ENCODE data around the gene PGK2. TPM values are rescaled to one million over a fixed set of nuclear protein-coding genes. Genes with fewer than 3 reads are reported as not detected.

PGK2 gene
- total and polyA plus RNA-seq, 2 experiments from 2014 or later, result not detected

DNA sequence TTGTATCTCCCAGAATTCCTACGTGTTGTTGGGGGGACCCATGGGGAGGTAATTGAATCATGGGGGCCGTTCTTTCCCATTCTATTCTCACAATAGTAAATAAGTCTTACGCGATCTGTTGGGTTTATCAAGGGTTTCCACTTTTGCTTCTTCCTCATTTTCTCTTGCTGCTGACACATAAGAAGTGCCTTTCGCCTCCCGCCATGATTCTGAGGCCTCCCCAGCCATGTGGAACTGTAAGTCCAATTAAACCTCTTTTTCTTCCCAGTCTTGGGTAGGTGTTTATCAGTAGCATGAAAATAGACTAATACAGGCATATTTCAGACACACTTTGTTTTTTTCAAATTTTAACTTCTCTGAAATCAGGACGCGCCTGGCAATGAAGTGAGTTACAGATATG is 14.4 kb upstream of the PGK2 start:
- TF ChIP-seq, protein P1, sequence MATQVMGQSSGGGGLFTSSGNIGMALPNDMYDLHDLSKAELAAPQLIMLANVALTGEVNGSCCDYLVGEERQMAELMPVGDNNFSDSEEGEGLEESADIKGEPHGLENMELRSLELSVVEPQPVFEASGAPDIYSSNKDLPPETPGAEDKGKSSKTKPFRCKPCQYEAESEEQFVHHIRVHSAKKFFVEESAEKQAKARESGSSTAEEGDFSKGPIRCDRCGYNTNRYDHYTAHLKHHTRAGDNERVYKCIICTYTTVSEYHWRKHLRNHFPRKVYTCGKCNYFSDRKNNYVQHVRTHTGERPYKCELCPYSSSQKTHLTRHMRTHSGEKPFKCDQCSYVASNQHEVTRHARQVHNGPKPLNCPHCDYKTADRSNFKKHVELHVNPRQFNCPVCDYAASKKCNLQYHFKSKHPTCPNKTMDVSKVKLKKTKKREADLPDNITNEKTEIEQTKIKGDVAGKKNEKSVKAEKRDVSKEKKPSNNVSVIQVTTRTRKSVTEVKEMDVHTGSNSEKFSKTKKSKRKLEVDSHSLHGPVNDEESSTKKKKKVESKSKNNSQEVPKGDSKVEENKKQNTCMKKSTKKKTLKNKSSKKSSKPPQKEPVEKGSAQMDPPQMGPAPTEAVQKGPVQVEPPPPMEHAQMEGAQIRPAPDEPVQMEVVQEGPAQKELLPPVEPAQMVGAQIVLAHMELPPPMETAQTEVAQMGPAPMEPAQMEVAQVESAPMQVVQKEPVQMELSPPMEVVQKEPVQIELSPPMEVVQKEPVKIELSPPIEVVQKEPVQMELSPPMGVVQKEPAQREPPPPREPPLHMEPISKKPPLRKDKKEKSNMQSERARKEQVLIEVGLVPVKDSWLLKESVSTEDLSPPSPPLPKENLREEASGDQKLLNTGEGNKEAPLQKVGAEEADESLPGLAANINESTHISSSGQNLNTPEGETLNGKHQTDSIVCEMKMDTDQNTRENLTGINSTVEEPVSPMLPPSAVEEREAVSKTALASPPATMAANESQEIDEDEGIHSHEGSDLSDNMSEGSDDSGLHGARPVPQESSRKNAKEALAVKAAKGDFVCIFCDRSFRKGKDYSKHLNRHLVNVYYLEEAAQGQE (IDR thresholded peaks at IDR 0.05; ENCODE audit: unreplicated experiment), result no peak
- Mint-ChIP-seq H3K27ac (no peak overlapping the region), H3K27me3 (ENCODE audit: insufficient read depth, low read depth, poor library complexity) (peaks cover 2% of the 10 kb centered on the region), H3K4me3 (no peak overlapping the region), H3K36me3 (ENCODE audit: low read depth) (no peaks in the 10 kb centered on the region), H3K4me1 (no peaks in the 10 kb centered on the region), H3K9me3 (no peaks in the 10 kb centered on the region; the same call in 2 of the 3 replicates)
- Histone ChIP-seq H3K4me2 (no peak overlapping the region), H2AFZ (peak overlapping the region; percentile 52; the same call in 1 of the 2 replicates), H3K79me2 (replicated peaks; ENCODE audit: insufficient read depth) (no peaks in the 10 kb centered on the region), H4K20me1 (replicated peaks; ENCODE audit: insufficient read depth) (no peaks in the 10 kb centered on the region), H3K4me3 (no peak overlapping the region), H3K4me1 (ENCODE audit: insufficient read depth) (no peaks in the 10 kb centered on the region), H3K36me3 (ENCODE audit: insufficient read depth) (no peaks in the 10 kb centered on the region), H3K27ac (ENCODE audit: low read depth) (no peak overlapping the region), H3K9me2 (ENCODE audit: insufficient read depth) (no peaks in the 10 kb centered on the region), H3F3A (replicated peaks; ENCODE audit: low read depth) (no peaks in the 10 kb centered on the region), H3K27me3 (ENCODE audit: insufficient read depth) (no peaks in the 10 kb centered on the region)
- DNase-seq (ENCODE audit: low spot score) (no peak), ATAC-seq (no peak)

GRCh38 chr6:49799090-49799489 is 12.0 kb upstream of the PGK2 start:
- H3K4me2 ChIP-seq, result no peak overlapping the region
- H3K4me3 ChIP-seq, result no peak overlapping the region
- H3K4me3 Mint-ChIP-seq, result no peak overlapping the region
- H3K9me3 Mint-ChIP-seq, result peaks cover 1% of the 10 kb centered on the region; the same call in 2 of the 3 replicates
- no peaks in the 10 kb centered on the region for H4K20me1 ChIP-seq (replicated peaks; ENCODE audit: insufficient read depth)
- H3K4me1 Mint-ChIP-seq, result no peaks in the 10 kb centered on the region
- H3K27ac Mint-ChIP-seq, result no peak overlapping the region
- H2AFZ ChIP-seq, result 0 out of 2 replicates have a peak overlapping the region, but pooled peaks have one; percentile 53
- H3K9me2 ChIP-seq (ENCODE audit: insufficient read depth), result no peaks in the 10 kb centered on the region
- peaks cover 2% of the 10 kb centered on the region for H3K27me3 Mint-ChIP-seq (ENCODE audit: insufficient read depth, low read depth, poor library complexity)
- no peaks in the 10 kb centered on the region for H3K36me3 Mint-ChIP-seq (ENCODE audit: low read depth)
- H3K79me2 ChIP-seq (replicated peaks; ENCODE audit: insufficient read depth), result no peaks in the 10 kb centered on the region
- H3F3A ChIP-seq (replicated peaks; ENCODE audit: low read depth), result no peaks in the 10 kb centered on the region
- ATAC-seq (no peak), DNase-seq (ENCODE audit: low spot score) (no peak)
- H3K27me3 ChIP-seq (ENCODE audit: insufficient read depth), result no peaks in the 10 kb centered on the region
- no peak overlapping the region for H3K27ac ChIP-seq (ENCODE audit: low read depth)
- H3K4me1 ChIP-seq (ENCODE audit: insufficient read depth), result no peaks in the 10 kb centered on the region
- no peaks in the 10 kb centered on the region for H3K36me3 ChIP-seq (ENCODE audit: insufficient read depth)
- TF ChIP-seq, protein P2, sequence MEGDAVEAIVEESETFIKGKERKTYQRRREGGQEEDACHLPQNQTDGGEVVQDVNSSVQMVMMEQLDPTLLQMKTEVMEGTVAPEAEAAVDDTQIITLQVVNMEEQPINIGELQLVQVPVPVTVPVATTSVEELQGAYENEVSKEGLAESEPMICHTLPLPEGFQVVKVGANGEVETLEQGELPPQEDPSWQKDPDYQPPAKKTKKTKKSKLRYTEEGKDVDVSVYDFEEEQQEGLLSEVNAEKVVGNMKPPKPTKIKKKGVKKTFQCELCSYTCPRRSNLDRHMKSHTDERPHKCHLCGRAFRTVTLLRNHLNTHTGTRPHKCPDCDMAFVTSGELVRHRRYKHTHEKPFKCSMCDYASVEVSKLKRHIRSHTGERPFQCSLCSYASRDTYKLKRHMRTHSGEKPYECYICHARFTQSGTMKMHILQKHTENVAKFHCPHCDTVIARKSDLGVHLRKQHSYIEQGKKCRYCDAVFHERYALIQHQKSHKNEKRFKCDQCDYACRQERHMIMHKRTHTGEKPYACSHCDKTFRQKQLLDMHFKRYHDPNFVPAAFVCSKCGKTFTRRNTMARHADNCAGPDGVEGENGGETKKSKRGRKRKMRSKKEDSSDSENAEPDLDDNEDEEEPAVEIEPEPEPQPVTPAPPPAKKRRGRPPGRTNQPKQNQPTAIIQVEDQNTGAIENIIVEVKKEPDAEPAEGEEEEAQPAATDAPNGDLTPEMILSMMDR (conservative IDR thresholded peaks at IDR 0.05; ENCODE audit: low read depth in 2 of 2), result no peak
- TF ChIP-seq POLR2AphosphoS5 (IDR thresholded peaks at IDR 0.05; ENCODE audit: low read depth) (no peak), ZNF331 (CRISPR knock-in tag; IDR thresholded peaks at IDR 0.05; ENCODE audit: low read depth) (no peak), EZH2 (IDR thresholded peaks at IDR 0.05; ENCODE audit: low read depth, unreplicated experiment) (no peak), STAT1 (IDR thresholded peaks at IDR 0.05; ENCODE audit: unreplicated experiment) (no peak), CREB1 (CRISPR knock-in tag; IDR thresholded peaks at IDR 0.05; ENCODE audit: low read depth) (no peak), EZH2phosphoT487 (IDR thresholded peaks at IDR 0.05; ENCODE audit: unreplicated experiment) (no peak), NANOG (IDR thresholded peaks at IDR 0.05; ENCODE audit: borderline replicate concordance) (no peak), JUNB (IDR thresholded peaks at IDR 0.05; ENCODE audit: unreplicated experiment) (no peak), ZNF114 (CRISPR knock-in tag; IDR thresholded peaks at IDR 0.05) (no peak)
- TF ChIP-seq, protein P3, sequence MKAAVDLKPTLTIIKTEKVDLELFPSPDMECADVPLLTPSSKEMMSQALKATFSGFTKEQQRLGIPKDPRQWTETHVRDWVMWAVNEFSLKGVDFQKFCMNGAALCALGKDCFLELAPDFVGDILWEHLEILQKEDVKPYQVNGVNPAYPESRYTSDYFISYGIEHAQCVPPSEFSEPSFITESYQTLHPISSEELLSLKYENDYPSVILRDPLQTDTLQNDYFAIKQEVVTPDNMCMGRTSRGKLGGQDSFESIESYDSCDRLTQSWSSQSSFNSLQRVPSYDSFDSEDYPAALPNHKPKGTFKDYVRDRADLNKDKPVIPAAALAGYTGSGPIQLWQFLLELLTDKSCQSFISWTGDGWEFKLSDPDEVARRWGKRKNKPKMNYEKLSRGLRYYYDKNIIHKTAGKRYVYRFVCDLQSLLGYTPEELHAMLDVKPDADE (IDR thresholded peaks at IDR 0.05), result no peak
- TF ChIP-seq, protein P1 (IDR thresholded peaks at IDR 0.05; ENCODE audit: unreplicated experiment), result no peak

Measured in GM23338 (cell line).